A673 (cell line): ENCODE measurements around the gene OLFM1. TPM values are rescaled to one million over a fixed set of nuclear protein-coding genes. Genes with fewer than 3 reads are reported as not detected.

Source experiments
- BruUV-seq: library from RNA; stranded (reverse); fragments of 400-500 nt; replicated peaks from 2 replicates; lab custom pipeline; 2021; lab: Mats Ljungman, UMichigan
- CTCF ChIA-PET: fragments of 300-600 bp; sonication (Branson Sonifier 250); formaldehyde crosslinking; loops from one replicate; lab custom pipeline; 2022; ENCODE audit warnings: antibody characterized with exemption; lab: Charles Lee
- POLR2A ChIA-PET: fragments of 300-600 bp; sonication (Branson Sonifier 250); formaldehyde crosslinking; loops from one replicate; lab custom pipeline; 2022; ENCODE audit warnings: antibody characterized with exemption; ENCODE audit not compliant: low non-redundant PET; lab: Charles Lee
- DNase-seq: peaks from one replicate; pipeline ENCODE4 v3.0.0-alpha.2; 2015; ENCODE audit warnings: low spot score
- H3K27ac ChIP-seq: fragments of 200-600 bp; sonication (generic); 2 replicates; pipeline ENCODE4 v1.5.1; 2016; ENCODE audit warnings: mixed run types, low read depth, mild to moderate bottlenecking, mixed read lengths, antibody characterized with exemption, low read length; ENCODE audit not compliant: poor library complexity, severe bottlenecking
- H3K27me3 ChIP-seq: fragments of 200-600 bp; sonication (generic); replicated peaks from 2 replicates; pipeline ENCODE4 v1.6.1; 2017; ENCODE audit warnings: mixed run types, low read depth, mild to moderate bottlenecking, mixed read lengths, antibody characterized with exemption, low read length; ENCODE audit not compliant: insufficient read depth, poor library complexity
- H3K36me3 ChIP-seq: fragments of 200-600 bp; sonication (generic); 2 replicates; pipeline ENCODE4 v1.6.1; 2016; ENCODE audit warnings: mixed run types, mild to moderate bottlenecking, mixed read lengths, antibody characterized with exemption, low read length; ENCODE audit not compliant: insufficient read depth, poor library complexity, severe bottlenecking
- H3K4me1 ChIP-seq: fragments of 200-600 bp; sonication (generic); 2 replicates; pipeline ENCODE4 v1.6.1; 2017; ENCODE audit warnings: mixed run types, mild to moderate bottlenecking, mixed read lengths, antibody characterized with exemption, low read length; ENCODE audit not compliant: insufficient read depth, poor library complexity, severe bottlenecking
- H3K4me3 ChIP-seq: fragments of 200-600 bp; sonication (generic); 2 replicates; pipeline ENCODE4 v1.5.1; 2016; ENCODE audit warnings: low read depth, mixed run types, mild to moderate bottlenecking, mixed read lengths, low read length; ENCODE audit not compliant: poor library complexity, severe bottlenecking
- H3K9me3 ChIP-seq: fragments of 200-600 bp; sonication (generic); 2 replicates; pipeline ENCODE4 v1.6.1; 2016; ENCODE audit warnings: mixed run types, low read depth, mild to moderate bottlenecking, mixed read lengths, antibody characterized with exemption, low read length; ENCODE audit not compliant: poor library complexity, severe bottlenecking
- EZH2 ChIP-seq: fragments of 200-600 bp; sonication (generic); IDR thresholded peaks from 2 replicates; pipeline ENCODE4 v1.6.1; 2017; ENCODE audit warnings: borderline replicate concordance, low read depth, mild to moderate bottlenecking, mixed read lengths, antibody characterized with exemption, low read length; ENCODE audit not compliant: poor library complexity, severe bottlenecking
- intact Hi-C: fragments of 100-400 bp; cut with micrococcal nuclease; formaldehyde crosslinking; loops from one replicate; pipeline ENCODE4 v1.10.0; 2022; ENCODE audit not compliant: unreplicated experiment
- total RNA-seq: library from RNA; stranded (reverse); gene quantifications from 2 replicates; pipeline ENCODE4 v1.2.3, GENCODE V29; 2021
- TF ChIP-seq, protein P1 (sequence below): fragments of 300-800, 200-600 bp; sonication (generic); conservative IDR thresholded peaks from 2 replicates; pipeline ENCODE4 v1.5.1; 2017; ENCODE audit warnings: low read depth, mild to moderate bottlenecking, antibody characterized with exemption, low read length, moderate library complexity, mixed read lengths

The OLFM1 gene
- total RNA-seq, 1 experiment from 2014 or later, result 308 TPM

DNA sequence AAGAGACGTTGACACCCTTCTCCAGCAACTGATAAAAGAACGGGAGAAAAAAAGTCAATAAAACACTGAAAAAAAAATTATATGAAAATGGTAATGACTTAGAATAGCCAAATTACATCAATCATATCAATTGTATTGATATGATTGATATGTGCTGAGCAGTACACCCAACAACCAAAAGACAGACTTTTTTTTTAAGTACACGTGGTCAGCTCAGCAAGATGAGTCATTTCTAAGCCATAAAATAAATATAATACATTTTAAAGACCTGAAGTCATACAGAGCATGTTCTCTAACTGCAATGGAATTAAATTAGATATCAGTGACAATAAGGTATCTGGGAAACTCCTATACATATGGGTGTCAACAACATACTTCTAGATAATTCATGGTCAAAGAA lies 30.9 kb upstream of the OLFM1 start:
- no peak overlapping the region for H3K4me3 ChIP-seq
- no peak overlapping the region for H3K27ac ChIP-seq
- H3K27me3 ChIP-seq, result no peaks in the 10 kb centered on the region
- TF ChIP-seq, protein P1, sequence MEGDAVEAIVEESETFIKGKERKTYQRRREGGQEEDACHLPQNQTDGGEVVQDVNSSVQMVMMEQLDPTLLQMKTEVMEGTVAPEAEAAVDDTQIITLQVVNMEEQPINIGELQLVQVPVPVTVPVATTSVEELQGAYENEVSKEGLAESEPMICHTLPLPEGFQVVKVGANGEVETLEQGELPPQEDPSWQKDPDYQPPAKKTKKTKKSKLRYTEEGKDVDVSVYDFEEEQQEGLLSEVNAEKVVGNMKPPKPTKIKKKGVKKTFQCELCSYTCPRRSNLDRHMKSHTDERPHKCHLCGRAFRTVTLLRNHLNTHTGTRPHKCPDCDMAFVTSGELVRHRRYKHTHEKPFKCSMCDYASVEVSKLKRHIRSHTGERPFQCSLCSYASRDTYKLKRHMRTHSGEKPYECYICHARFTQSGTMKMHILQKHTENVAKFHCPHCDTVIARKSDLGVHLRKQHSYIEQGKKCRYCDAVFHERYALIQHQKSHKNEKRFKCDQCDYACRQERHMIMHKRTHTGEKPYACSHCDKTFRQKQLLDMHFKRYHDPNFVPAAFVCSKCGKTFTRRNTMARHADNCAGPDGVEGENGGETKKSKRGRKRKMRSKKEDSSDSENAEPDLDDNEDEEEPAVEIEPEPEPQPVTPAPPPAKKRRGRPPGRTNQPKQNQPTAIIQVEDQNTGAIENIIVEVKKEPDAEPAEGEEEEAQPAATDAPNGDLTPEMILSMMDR, result no peak
- TF ChIP-seq EZH2, result no peak
- intact Hi-C loops, result no loop called here
- no peaks in the 10 kb centered on the region for H3K36me3 ChIP-seq
- DNase-seq, result no peak
- CTCF ChIA-PET, result no interaction called here
- no peaks in the 10 kb centered on the region for H3K9me3 ChIP-seq
- no peaks in the 10 kb centered on the region for H3K4me1 ChIP-seq
- BruUV-seq, result no TSS peak
- POLR2A ChIA-PET, result no interaction called here

DNA sequence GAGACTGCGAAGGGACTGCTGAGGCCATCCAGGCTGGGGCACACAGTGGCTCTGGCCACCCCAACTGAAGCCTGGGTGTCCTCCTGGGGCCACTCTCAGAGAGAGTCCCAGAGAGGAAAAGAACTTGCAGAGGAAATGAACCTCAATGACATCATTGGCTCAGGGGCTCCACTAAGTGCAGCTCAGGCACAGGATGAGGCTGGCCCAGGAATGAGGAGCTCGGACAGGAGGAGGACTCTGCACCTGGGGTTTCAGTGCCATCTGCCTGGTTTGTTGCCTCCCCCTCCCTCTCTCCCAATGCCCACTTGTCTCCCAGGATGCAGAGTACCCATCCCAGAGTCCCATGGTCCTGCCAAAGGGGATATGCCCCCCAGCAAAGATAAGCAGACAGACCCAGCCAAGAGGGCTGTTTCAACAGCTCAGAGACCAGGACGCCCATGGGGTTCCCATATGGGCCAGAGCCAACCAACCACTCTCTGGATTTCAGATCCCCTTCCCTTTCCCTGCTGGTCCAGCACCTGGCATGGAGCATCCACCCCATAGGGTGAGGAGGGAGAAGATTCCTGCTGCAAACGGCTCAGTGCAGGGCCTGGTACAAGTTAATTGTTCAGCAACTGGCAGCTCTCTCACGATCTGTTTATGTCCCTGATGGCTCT lies 26.9 kb upstream of the OLFM1 start:
- no TSS peak for BruUV-seq
- CTCF ChIA-PET, result no interaction called here
- intact Hi-C loops, result no loop called here

GRCh38 chr9:135061441-135061840 lies 26.0 kb upstream of the OLFM1 start:
- DNase-seq, result no peak
- H3K36me3 ChIP-seq, result no peaks in the 10 kb centered on the region

More for the DNA sequence above, 26.9 kb upstream of the OLFM1 start:
- Histone ChIP-seq H3K36me3 (no peaks in the 10 kb centered on the region), H3K4me1 (no peaks in the 10 kb centered on the region), H3K27ac (no peak overlapping the region), H3K4me3 (no peak overlapping the region), H3K9me3 (no peaks in the 10 kb centered on the region), H3K27me3 (no peaks in the 10 kb centered on the region)
- DNase-seq, result no peak
- TF ChIP-seq EZH2, result no peak
- TF ChIP-seq, protein P1, result no peak
- POLR2A ChIA-PET, result no interaction called here

More at GRCh38 chr9:135061441-135061840, 26.0 kb upstream of the OLFM1 start:
- no peaks in the 10 kb centered on the region for H3K4me1 ChIP-seq
- ChIA-PET CTCF (no interaction called here), POLR2A (interaction anchor here (0.7 kb wide), 1 partner anchor 329 kb away, joined by 4 read pairs; no protein-coding TSS in a partner anchor)
- no peak for TF ChIP-seq EZH2
- TF ChIP-seq, protein P1, result no peak
- H3K27ac ChIP-seq, result no peak overlapping the region
- no peaks in the 10 kb centered on the region for H3K9me3 ChIP-seq
- no peak overlapping the region for H3K4me3 ChIP-seq
- intact Hi-C loops, result no loop called here
- BruUV-seq, result no TSS peak
- H3K27me3 ChIP-seq, result no peaks in the 10 kb centered on the region
